IPS-18a (cell line): ENCODE data around the gene POU2F1.
"Not testable (repeated sequence)": the region's sequence is repeated elsewhere in the genome, so short reads cannot be mapped to it uniquely, and the experiment has no call there.

Experiments
- H3K27ac ChIP-seq: one replicate; pipeline ENCODE4 v1.5.1; 2013; ENCODE audit warnings: low read length
- H3K27me3 ChIP-seq: one replicate; pipeline ENCODE4 v1.6.1; 2013; ENCODE audit warnings: mild to moderate bottlenecking, low read length; ENCODE audit not compliant: control insufficient read depth, insufficient read depth
- H3K36me3 ChIP-seq: one replicate; pipeline ENCODE4 v1.6.1; 2013; ENCODE audit warnings: low read depth, low read length; ENCODE audit not compliant: control insufficient read depth
- H3K4me1 ChIP-seq: one replicate; pipeline ENCODE4 v1.6.1; 2013; ENCODE audit warnings: low read depth, low read length; ENCODE audit not compliant: control insufficient read depth
- H3K4me3 ChIP-seq: one replicate; pipeline ENCODE4 v1.5.1; 2013; ENCODE audit warnings: low read length
- H3K9ac ChIP-seq: one replicate; pipeline ENCODE4 v1.6.1; 2013; ENCODE audit warnings: mild to moderate bottlenecking, low read length, moderate library complexity
- H3K9me3 ChIP-seq: one replicate; pipeline ENCODE4 v1.6.1; 2013; ENCODE audit warnings: low read depth, low read length; ENCODE audit not compliant: control insufficient read depth

Gene POU2F1

DNA sequence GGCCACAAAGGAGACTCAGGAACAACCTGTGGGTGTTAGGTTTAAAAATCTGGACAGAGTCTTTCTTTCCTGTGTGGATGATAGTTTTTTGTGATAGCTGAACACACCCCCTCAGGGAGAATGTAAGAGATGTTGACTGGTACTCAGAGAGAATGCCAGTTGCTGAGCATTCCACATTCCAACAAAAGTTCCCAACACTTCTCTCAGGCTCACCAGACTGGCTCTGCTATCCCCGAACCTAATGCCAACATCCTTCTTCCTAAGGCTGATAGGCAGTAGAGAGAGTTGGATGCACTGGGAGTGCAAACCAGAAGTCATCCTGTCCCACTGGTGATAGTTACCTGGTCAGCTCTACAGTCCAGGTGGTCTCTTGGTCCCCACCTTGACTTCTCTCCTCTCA lies 28.7 kb upstream of the POU2F1 start:
- Histone ChIP-seq H3K4me1 (peaks cover 9% of the 10 kb centered on the region), H3K4me3 (no peak overlapping the region), H3K9me3 (no peaks in the 10 kb centered on the region), H3K27me3 (no peaks in the 10 kb centered on the region), H3K36me3 (no peaks in the 10 kb centered on the region), H3K9ac (no peak overlapping the region), H3K27ac (no peak overlapping the region)

DNA sequence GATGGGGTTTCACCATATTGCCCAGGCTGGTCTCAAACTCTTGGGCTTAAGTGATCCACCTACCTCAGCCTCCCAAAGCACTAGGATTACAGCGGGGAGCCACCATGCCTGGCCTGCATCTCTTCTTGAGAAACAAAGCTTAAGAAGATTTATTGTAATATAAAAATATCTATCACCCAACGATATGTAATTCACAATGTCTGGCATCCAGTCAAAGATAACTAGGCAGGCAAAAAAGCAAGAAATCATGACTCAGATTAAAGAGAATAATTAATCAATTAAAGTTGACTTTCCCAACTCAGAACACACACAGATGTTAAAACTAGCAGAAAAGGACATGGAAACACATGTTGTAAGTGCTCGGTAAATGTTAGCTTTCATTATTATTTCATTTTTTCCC lies 26.5 kb upstream of the POU2F1 start:
- H3K4me3 ChIP-seq, result no peak overlapping the region
- no peaks in the 10 kb centered on the region for H3K27me3 ChIP-seq
- no peaks in the 10 kb centered on the region for H3K36me3 ChIP-seq
- no peak overlapping the region for H3K27ac ChIP-seq
- no peak overlapping the region for H3K9ac ChIP-seq
- no peaks in the 10 kb centered on the region for H3K9me3 ChIP-seq
- peaks cover 9% of the 10 kb centered on the region for H3K4me1 ChIP-seq

DNA sequence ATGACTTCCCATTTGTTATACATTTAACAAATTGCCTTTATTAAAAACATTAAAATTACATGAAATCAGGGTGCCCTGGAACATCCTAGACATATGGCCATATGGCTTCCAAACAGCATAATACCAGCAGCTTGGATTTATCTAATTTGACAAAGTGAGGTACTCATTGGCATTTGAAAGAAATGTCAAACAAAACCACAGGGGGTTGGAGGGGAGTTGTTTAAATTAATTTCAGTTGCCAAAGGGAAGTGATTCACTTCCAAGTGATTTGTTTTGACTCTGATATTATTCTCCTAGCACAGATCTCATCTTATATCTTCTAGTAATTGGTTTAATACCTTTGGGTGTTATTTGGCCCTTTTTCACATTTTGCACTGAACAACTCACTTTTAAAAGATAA lies 24.5 kb upstream of the POU2F1 start:
- Histone ChIP-seq H3K27me3 (no peaks in the 10 kb centered on the region), H3K27ac (no peak overlapping the region), H3K4me1 (peaks cover 9% of the 10 kb centered on the region)

DNA sequence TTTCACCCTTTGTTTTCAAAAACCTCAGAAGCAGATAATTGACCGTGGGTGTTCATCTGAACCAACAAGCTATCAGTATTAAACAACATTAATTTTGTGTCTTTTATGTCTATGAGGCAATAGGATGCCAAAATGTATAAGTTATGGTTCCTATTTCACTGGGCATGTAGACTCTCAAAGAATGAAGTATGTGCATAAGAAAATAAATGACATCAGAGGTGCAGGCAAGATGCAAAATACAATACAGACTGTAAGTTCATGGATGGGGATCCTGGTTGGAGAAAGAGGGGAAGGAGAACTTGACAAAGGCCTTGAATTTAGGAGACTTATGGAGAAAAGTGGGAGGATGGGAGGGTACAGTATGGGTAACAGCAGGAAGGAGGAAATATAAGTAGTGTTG lies 23.4 kb upstream of the POU2F1 start:
- H3K4me1 ChIP-seq, result peaks cover 11% of the 10 kb centered on the region
- H3K27ac ChIP-seq, result no peak overlapping the region
- no peaks in the 10 kb centered on the region for H3K9me3 ChIP-seq
- H3K9ac ChIP-seq, result no peak overlapping the region
- no peaks in the 10 kb centered on the region for H3K27me3 ChIP-seq
- H3K36me3 ChIP-seq, result no peaks in the 10 kb centered on the region
- no peak overlapping the region for H3K4me3 ChIP-seq

More for the DNA sequence above, 24.5 kb upstream of the POU2F1 start:
- H3K4me3 ChIP-seq, result no peak overlapping the region
- no peaks in the 10 kb centered on the region for H3K36me3 ChIP-seq
- no peak overlapping the region for H3K9ac ChIP-seq
- no peaks in the 10 kb centered on the region for H3K9me3 ChIP-seq

DNA sequence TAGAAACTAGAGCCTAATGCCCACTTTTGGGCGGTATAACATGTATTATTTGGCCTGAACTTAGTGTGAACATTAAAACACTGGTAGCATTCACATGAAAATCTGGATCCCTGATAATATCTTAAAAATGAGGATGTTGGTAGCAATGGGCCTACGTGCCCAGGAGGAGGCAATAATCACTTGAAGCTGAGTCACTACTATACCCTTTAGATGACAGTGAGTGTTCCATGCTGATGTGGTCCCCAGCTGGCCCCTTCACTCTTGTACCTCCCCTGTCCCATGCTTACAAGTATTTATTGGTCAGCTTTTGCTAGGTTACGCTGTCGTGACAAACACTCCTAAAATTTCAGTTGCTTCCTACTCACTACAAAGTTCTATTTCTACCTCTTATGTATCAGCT lies 23.0 kb upstream of the POU2F1 start:
- no peaks in the 10 kb centered on the region for H3K9me3 ChIP-seq
- no peaks in the 10 kb centered on the region for H3K27me3 ChIP-seq
- no peak overlapping the region for H3K27ac ChIP-seq
- no peaks in the 10 kb centered on the region for H3K36me3 ChIP-seq
- H3K4me1 ChIP-seq, result peaks cover 11% of the 10 kb centered on the region
- no peak overlapping the region for H3K9ac ChIP-seq
- H3K4me3 ChIP-seq, result no peak overlapping the region

DNA sequence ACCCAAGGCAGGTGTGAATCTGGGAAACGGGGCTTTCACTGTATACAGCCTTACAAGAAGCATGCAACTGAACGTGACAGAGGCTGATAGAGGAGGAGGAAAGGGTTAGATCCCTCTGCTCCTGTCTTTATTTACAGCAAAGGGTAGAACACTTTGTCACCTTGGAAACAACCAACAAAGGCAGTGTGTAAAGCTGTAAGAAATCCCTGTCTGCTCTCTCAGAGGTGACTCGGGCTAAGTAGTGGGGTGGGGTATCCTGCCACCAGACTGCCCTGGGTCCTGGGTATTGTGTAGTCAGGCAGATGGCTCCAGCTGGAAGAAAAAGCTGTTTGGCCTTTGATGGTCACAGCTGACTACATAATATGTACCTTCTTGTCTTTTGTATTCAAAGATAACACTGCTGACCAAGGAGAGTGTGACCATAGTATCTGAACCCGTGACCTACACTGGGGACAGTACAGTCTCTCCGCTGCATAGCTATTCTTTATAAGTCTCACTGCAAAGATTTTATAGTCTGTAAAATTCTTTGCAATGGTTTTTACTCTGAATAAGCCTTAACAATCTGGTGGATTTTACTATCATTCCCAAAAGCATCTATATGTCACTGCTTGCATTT lies 22.1 kb upstream of the POU2F1 start:
- Histone ChIP-seq H3K4me3 (no peak overlapping the region), H3K9me3 (no peaks in the 10 kb centered on the region), H3K27ac (no peak overlapping the region), H3K36me3 (no peaks in the 10 kb centered on the region), H3K9ac (no peak overlapping the region), H3K4me1 (peaks cover 11% of the 10 kb centered on the region), H3K27me3 (no peaks in the 10 kb centered on the region)

DNA sequence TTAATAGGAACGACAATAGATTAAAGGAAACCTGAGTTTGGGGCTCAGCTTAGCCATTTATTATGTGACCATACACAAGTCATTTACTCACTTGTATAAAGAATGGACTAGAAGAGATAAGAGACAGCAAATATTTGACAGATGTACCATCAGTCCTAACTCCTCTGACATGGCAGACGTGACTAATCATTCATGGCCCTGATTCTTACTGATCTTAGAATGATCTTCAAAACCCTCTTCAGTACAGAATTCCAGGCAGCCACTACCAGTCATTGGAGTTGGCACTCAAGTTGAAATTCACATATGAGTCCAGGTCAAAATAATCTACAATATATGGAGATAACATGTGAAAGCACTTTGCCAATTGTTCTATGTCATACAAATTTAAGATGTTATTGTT lies 21.0 kb upstream of the POU2F1 start:
- H3K36me3 ChIP-seq, result no peaks in the 10 kb centered on the region
- peaks cover 11% of the 10 kb centered on the region for H3K4me1 ChIP-seq
- H3K27me3 ChIP-seq, result no peaks in the 10 kb centered on the region
- H3K9me3 ChIP-seq, result no peaks in the 10 kb centered on the region
- no peak overlapping the region for H3K4me3 ChIP-seq
- no peak overlapping the region for H3K9ac ChIP-seq
- no peak overlapping the region for H3K27ac ChIP-seq

DNA sequence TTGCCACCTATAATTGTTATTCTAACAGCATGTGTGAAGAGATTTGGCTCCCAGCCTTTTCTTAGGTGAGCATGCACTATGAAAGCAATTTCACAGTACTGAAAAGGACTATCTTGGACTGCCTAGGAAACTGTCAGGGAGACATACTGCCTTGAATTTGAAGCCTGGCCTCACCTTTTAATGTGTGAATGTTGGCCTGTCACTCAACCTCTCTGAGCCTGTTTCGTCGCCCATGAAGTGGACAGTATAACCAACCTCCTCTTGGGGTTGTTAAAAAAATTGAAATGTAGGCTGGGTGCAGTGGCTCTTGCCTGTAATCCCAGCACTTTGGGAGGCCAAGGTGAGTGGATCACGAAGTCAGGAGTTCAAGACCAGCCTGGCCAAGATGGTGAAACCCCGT lies 20.4 kb upstream of the POU2F1 start:
- Histone ChIP-seq H3K27me3 (no peaks in the 10 kb centered on the region), H3K27ac (no peak overlapping the region), H3K9ac (no peak overlapping the region), H3K36me3 (no peaks in the 10 kb centered on the region), H3K9me3 (no peaks in the 10 kb centered on the region), H3K4me3 (no peak overlapping the region), H3K4me1 (peaks cover 11% of the 10 kb centered on the region)

DNA sequence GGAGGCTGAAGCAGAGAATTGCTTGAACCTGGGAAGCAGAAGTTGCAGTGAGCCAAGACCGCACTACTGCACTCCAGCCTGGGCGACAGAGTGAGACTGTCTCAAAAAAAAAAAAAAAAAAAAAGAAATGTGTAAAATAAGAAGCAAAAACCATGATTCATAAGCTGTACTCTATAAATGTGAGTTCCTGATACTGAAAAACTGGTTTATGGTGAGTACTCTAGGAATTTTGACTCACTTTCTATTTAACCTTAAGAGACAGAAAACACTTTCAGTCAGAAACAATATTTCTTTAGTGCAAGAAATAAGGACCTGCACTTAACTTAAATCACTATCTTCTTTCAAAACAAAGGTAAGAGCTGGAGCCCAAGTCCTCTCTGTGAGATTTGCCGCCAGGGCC lies 19.9 kb upstream of the POU2F1 start:
- Histone ChIP-seq H3K27me3 (no peaks in the 10 kb centered on the region), H3K27ac (no peak overlapping the region), H3K36me3 (no peaks in the 10 kb centered on the region), H3K9me3 (no peaks in the 10 kb centered on the region), H3K9ac (no peak overlapping the region), H3K4me3 (no peak overlapping the region), H3K4me1 (peaks cover 10% of the 10 kb centered on the region)

DNA sequence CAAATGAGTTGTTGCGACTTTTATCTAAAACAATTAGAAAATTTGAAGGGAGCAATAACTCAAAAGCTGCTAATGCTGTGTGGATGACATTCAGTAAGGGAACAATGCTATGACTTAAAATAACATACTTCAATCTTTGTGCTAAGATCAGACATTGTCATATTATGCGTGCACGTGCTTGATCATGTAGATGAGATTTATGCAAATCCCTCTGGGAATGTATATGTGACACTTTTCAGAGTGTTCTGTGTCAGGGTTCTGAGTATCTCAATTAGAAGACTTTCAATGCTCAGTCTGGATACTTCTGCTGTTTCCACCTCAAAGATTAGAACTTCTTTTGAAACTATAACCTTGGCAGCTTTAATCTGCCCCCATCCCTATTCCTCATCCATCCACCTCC lies 18.6 kb upstream of the POU2F1 start:
- H3K27me3 ChIP-seq, result no peaks in the 10 kb centered on the region
- no peaks in the 10 kb centered on the region for H3K9me3 ChIP-seq
- H3K4me3 ChIP-seq, result no peak overlapping the region
- peaks cover 9% of the 10 kb centered on the region for H3K4me1 ChIP-seq
- no peak overlapping the region for H3K9ac ChIP-seq
- H3K36me3 ChIP-seq, result no peaks in the 10 kb centered on the region
- no peak overlapping the region for H3K27ac ChIP-seq

DNA sequence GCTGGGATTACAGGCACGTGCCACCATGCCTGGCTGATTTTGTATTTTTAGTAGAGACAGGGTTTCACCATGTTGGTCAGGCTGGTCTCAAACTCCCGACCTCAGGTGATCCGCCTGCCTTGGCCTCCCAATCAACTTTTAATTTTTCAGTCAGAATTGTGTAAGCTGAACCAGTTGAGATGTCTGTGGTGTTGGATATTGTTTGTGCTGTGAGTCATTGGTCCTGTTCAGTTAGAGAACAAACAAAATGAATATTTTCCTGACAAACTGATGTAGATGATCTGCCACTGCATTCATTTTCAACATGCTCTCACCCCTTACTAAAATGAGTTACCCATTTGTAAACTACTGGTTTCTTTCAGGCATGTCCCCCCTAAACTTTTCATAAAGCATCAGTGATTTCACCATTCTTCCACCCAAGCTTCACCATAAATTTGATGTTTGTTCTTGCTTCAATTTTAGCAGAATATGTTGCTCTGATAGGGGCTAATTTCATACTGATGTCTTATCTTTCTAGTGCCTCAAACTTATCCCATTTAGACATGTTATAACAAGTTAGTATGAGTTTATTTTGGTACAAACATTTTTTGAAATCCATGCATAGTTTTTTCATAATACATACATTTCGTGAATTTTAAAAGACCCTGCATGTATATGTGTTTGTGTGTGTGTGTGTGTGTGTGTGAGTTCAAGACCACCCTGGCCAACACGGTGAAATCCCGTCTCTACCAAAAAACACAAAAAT lies 15.2 kb upstream of the POU2F1 start:
- H3K9me3 ChIP-seq, result not testable (repeated sequence)

DNA sequence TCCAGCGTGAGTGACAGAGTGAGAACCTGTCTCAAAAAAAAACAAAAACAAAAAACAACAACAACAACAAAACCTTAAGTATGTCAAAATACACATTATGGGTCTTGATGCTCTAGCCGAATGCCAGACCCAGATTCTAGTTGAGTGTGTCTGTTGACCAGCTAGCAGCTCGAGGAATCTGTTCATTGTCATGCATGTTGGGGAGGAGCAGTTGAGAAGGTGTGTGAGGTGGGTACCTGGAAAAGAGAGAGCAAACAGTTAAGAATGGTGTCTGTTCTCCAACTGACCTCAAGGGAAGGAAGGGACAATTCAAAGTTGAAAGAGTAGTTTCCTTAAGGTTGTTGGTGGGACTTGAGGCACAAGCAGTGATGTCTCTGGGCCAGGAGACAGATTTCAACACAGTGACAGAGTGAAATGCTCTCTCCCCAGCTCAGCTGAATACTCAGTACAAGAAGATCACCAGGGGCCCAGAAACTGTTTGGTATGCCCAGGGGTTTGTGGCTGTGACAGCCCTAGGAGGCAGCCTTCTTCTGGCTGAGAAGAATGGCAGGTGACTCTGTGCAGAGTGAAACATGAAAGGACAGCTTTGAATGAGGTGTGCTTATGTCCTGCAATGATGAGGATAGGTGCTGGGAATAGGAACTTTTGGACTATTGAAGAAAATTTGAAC lies 14.4 kb upstream of the POU2F1 start:
- no peaks in the 10 kb centered on the region for H3K27me3 ChIP-seq
- H3K4me3 ChIP-seq, result no peak overlapping the region
- H3K9me3 ChIP-seq, result no peaks in the 10 kb centered on the region
- H3K36me3 ChIP-seq, result no peaks in the 10 kb centered on the region
- H3K9ac ChIP-seq, result no peak overlapping the region
- peaks cover 9% of the 10 kb centered on the region for H3K4me1 ChIP-seq
- no peak overlapping the region for H3K27ac ChIP-seq

More for the DNA sequence above, 15.2 kb upstream of the POU2F1 start:
- not testable (repeated sequence) for H3K27ac ChIP-seq, H3K36me3 ChIP-seq, H3K4me3 ChIP-seq, H3K4me1 ChIP-seq, H3K9ac ChIP-seq, H3K27me3 ChIP-seq
